Measurements from ENCODE around the gene TSEN54.

Gene TSEN54

GRCh38 chr17:75480281-75480680 lies 36.0 kb upstream of the TSEN54 start:
- TF ChIP-seq CTCF (IDR thresholded peaks at IDR 0.05; ENCODE audit: insufficient read depth, low read length, poor library complexity, severe bottlenecking): no peak
- no peak for TF ChIP-seq EZH2phosphoT487 (conservative IDR thresholded peaks at IDR 0.05; ENCODE audit: low read length)
- Histone ChIP-seq H3K9me3 (ENCODE audit: insufficient read depth, low read length) (no peaks in the 10 kb centered on the region), H3K27ac (ENCODE audit: low read depth, low read length) (no peak overlapping the region), H3K27me3 (ENCODE audit: low read length) (no peaks in the 10 kb centered on the region), H4K20me1 (ENCODE audit: low read depth, low read length) (no peaks in the 10 kb centered on the region), H3K9me2 (replicated peaks; ENCODE audit: insufficient read depth, low read length) (no peaks in the 10 kb centered on the region), H3K4me3 (ENCODE audit: insufficient read depth, low read length, poor library complexity, severe bottlenecking) (no peak overlapping the region), H3K36me3 (ENCODE audit: low read length) (no peaks in the 10 kb centered on the region), H2AFZ (ENCODE audit: low read depth, low read length, severe bottlenecking) (no peak overlapping the region), H3K4me2 (ENCODE audit: low read depth, low read length, poor library complexity, severe bottlenecking) (no peak overlapping the region), H3K9ac (ENCODE audit: low read length) (no peak overlapping the region), H3K79me2 (ENCODE audit: insufficient read depth, low read length) (no peaks in the 10 kb centered on the region), H3F3A (ENCODE audit: insufficient read depth) (no peaks in the 10 kb centered on the region)

- no peak overlapping the region for H2AFZ ChIP-seq (ENCODE audit: low read depth, low read length, severe bottlenecking)
- H3K4me2 ChIP-seq (ENCODE audit: low read depth, low read length, poor library complexity, severe bottlenecking): no peak overlapping the region
- H3F3A ChIP-seq (ENCODE audit: insufficient read depth): no peaks in the 10 kb centered on the region
- H3K27me3 ChIP-seq (ENCODE audit: low read length): no peaks in the 10 kb centered on the region
- no peaks in the 10 kb centered on the region for H3K9me2 ChIP-seq (replicated peaks; ENCODE audit: insufficient read depth, low read length)
- H3K9ac ChIP-seq (ENCODE audit: low read length): no peak overlapping the region
- H3K79me2 ChIP-seq (ENCODE audit: insufficient read depth, low read length): no peaks in the 10 kb centered on the region
- no peaks in the 10 kb centered on the region for H3K9me3 ChIP-seq (ENCODE audit: insufficient read depth, low read length)
- H3K36me3 ChIP-seq (ENCODE audit: low read length): no peaks in the 10 kb centered on the region
- H4K20me1 ChIP-seq (ENCODE audit: low read depth, low read length): no peaks in the 10 kb centered on the region
- H3K27ac ChIP-seq (ENCODE audit: low read depth, low read length): no peak overlapping the region
- H3K4me3 ChIP-seq (ENCODE audit: insufficient read depth, low read length, poor library complexity, severe bottlenecking): no peak overlapping the region
- TF ChIP-seq CTCF (IDR thresholded peaks at IDR 0.05; ENCODE audit: insufficient read depth, low read length, poor library complexity, severe bottlenecking) (no peak), EZH2phosphoT487 (conservative IDR thresholded peaks at IDR 0.05; ENCODE audit: low read length) (no peak)
Measured at GRCh38 chr17:75481194-75482068, 34.9 kb upstream of the TSEN54 start.

- Histone ChIP-seq H4K20me1 (ENCODE audit: low read depth, low read length) (no peaks in the 10 kb centered on the region), H3K9me3 (ENCODE audit: insufficient read depth, low read length) (no peaks in the 10 kb centered on the region), H3K4me3 (ENCODE audit: insufficient read depth, low read length, poor library complexity, severe bottlenecking) (no peak overlapping the region), H3F3A (ENCODE audit: insufficient read depth) (peaks cover 2% of the 10 kb centered on the region; the same call in 1 of the 2 replicates), H3K27me3 (ENCODE audit: low read length) (no peaks in the 10 kb centered on the region), H3K27ac (ENCODE audit: low read depth, low read length) (no peak overlapping the region), H3K79me2 (ENCODE audit: insufficient read depth, low read length) (no peaks in the 10 kb centered on the region), H3K9ac (ENCODE audit: low read length) (no peak overlapping the region), H3K36me3 (ENCODE audit: low read length) (no peaks in the 10 kb centered on the region), H2AFZ (ENCODE audit: low read depth, low read length, severe bottlenecking) (no peak overlapping the region), H3K9me2 (replicated peaks; ENCODE audit: insufficient read depth, low read length) (no peaks in the 10 kb centered on the region), H3K4me2 (ENCODE audit: low read depth, low read length, poor library complexity, severe bottlenecking) (no peak overlapping the region)
- TF ChIP-seq EZH2phosphoT487 (conservative IDR thresholded peaks at IDR 0.05; ENCODE audit: low read length) (no peak), CTCF (IDR thresholded peaks at IDR 0.05; ENCODE audit: insufficient read depth, low read length, poor library complexity, severe bottlenecking) (no peak)
Measured at GRCh38 chr17:75482098-75482942, 34.0 kb upstream of the TSEN54 start.
